H9 (cell line): ENCODE data around the gene CCDC60. TPM values are rescaled to one million over a fixed set of nuclear protein-coding genes. Genes with fewer than 3 reads are reported as not detected.

ENCODE experiments used
- DNase-seq: peaks from one replicate; pipeline ENCODE4 v3.0.0-alpha.2; 2017
- H2AFZ ChIP-seq: one replicate; pipeline ENCODE4 v1.6.1; 2013; ENCODE audit warnings: mild to moderate bottlenecking, low read length, control low read depth, moderate library complexity
- H2AK5ac ChIP-seq: 2 replicates; pipeline ENCODE4 v1.6.1; 2013; ENCODE audit warnings: low read length, control low read depth, mixed read lengths; ENCODE audit not compliant: insufficient read length
- H2BK120ac ChIP-seq: one replicate; pipeline ENCODE4 v1.6.1; 2013; ENCODE audit warnings: low read depth, mild to moderate bottlenecking, low read length, control low read depth, inconsistent platforms; ENCODE audit not compliant: poor library complexity, severe bottlenecking
- H2BK12ac ChIP-seq: 2 replicates; pipeline ENCODE4 v1.6.1; 2013; ENCODE audit warnings: low read length, control low read depth, mixed read lengths, low read depth; ENCODE audit not compliant: insufficient read length
- H2BK15ac ChIP-seq: 2 replicates; pipeline ENCODE4 v1.6.1; 2013; ENCODE audit warnings: low read depth, low read length, control low read depth
- H2BK20ac ChIP-seq: one replicate; pipeline ENCODE4 v1.6.1; 2013; ENCODE audit warnings: low read depth, mild to moderate bottlenecking, low read length, control low read depth, inconsistent platforms; ENCODE audit not compliant: poor library complexity, severe bottlenecking
- H2BK5ac ChIP-seq: 2 replicates; pipeline ENCODE4 v1.6.1; 2013; ENCODE audit warnings: low read length, control low read depth, mixed read lengths; ENCODE audit not compliant: insufficient read length
- H3K14ac ChIP-seq: 2 replicates; pipeline ENCODE4 v1.6.1; 2013; ENCODE audit warnings: low read length, control low read depth; ENCODE audit not compliant: insufficient read depth
- H3K18ac ChIP-seq: 2 replicates; pipeline ENCODE4 v1.6.1; 2013; ENCODE audit warnings: low read depth, mild to moderate bottlenecking, mixed read lengths, low read length, control low read depth; ENCODE audit not compliant: insufficient read length
- H3K23ac ChIP-seq: 2 replicates; pipeline ENCODE4 v1.6.1; 2013; ENCODE audit warnings: low read length, control low read depth, mixed read lengths, low read depth; ENCODE audit not compliant: insufficient read length
- H3K23me2 ChIP-seq: 2 replicates; pipeline ENCODE4 v1.6.1; 2013; ENCODE audit warnings: low read depth, mild to moderate bottlenecking, mixed read lengths, low read length, control low read depth; ENCODE audit not compliant: insufficient read length, poor library complexity, severe bottlenecking
- H3K27ac ChIP-seq: 2 replicates; pipeline ENCODE4 v1.5.1; 2013; ENCODE audit warnings: low read length, control low read depth, mixed read lengths, low read depth; ENCODE audit not compliant: insufficient read length
- H3K27me3 ChIP-seq: 2 replicates; pipeline ENCODE4 v1.6.1; 2013; ENCODE audit warnings: low read length, control low read depth, inconsistent platforms; ENCODE audit not compliant: insufficient read depth
- H3K4ac ChIP-seq: 2 replicates; pipeline ENCODE4 v1.6.1; 2013; ENCODE audit warnings: low read depth, mild to moderate bottlenecking, control low read depth, inconsistent platforms, low read length, moderate library complexity
- H3K4me1 ChIP-seq: 2 replicates; pipeline ENCODE4 v1.6.1; 2013; ENCODE audit warnings: low read length, control low read depth, inconsistent platforms; ENCODE audit not compliant: insufficient read depth
- H3K4me2 ChIP-seq: 2 replicates; pipeline ENCODE4 v1.6.1; 2013; ENCODE audit warnings: low read length, control low read depth, mixed read lengths; ENCODE audit not compliant: insufficient read length, insufficient read depth
- H3K56ac ChIP-seq: 2 replicates; pipeline ENCODE4 v1.6.1; 2013; ENCODE audit warnings: low read depth, mild to moderate bottlenecking, mixed read lengths, low read length, control low read depth; ENCODE audit not compliant: insufficient read length
- H3K79me1 ChIP-seq: 2 replicates; pipeline ENCODE4 v1.6.1; 2013; ENCODE audit warnings: low read depth, mild to moderate bottlenecking, moderate library complexity, low read length, control low read depth, inconsistent platforms; ENCODE audit not compliant: insufficient read depth, poor library complexity, severe bottlenecking
- H3K79me2 ChIP-seq: 2 replicates; pipeline ENCODE4 v1.6.1; 2013; ENCODE audit warnings: low read length, control low read depth, inconsistent platforms; ENCODE audit not compliant: insufficient read depth
- H3K9ac ChIP-seq: 2 replicates; pipeline ENCODE4 v1.6.1; 2013; ENCODE audit warnings: low read length, control low read depth, mixed read lengths; ENCODE audit not compliant: insufficient read length; ENCODE audit errors: extremely low read depth
- H3K9me3 ChIP-seq: one replicate; pipeline ENCODE4 v1.6.1; 2013; ENCODE audit warnings: low read depth, low read length, inconsistent platforms; ENCODE audit not compliant: control insufficient read depth
- H3T11ph ChIP-seq: one replicate; pipeline ENCODE4 v1.6.1; 2013; ENCODE audit warnings: mild to moderate bottlenecking, low read length, control low read depth, inconsistent platforms
- H4K20me1 ChIP-seq: one replicate; pipeline ENCODE4 v1.6.1; 2013; ENCODE audit not compliant: control insufficient read depth, insufficient read length, insufficient read depth
- H4K5ac ChIP-seq: 2 replicates; pipeline ENCODE4 v1.6.1; 2013; ENCODE audit warnings: low read depth, mild to moderate bottlenecking, mixed read lengths, low read length, control low read depth; ENCODE audit not compliant: insufficient read length
- H4K8ac ChIP-seq: replicated peaks from 2 replicates; pipeline ENCODE4 v1.6.1; 2013; ENCODE audit warnings: low read length, control low read depth, mixed read lengths, low read depth; ENCODE audit not compliant: insufficient read length
- H4K91ac ChIP-seq: 2 replicates; pipeline ENCODE4 v1.6.1; 2013; ENCODE audit warnings: low read depth, mild to moderate bottlenecking, moderate library complexity, mixed read lengths, low read length, control low read depth; ENCODE audit not compliant: insufficient read length
- H3K27ac Mint-ChIP-seq, 3 experiments: 2 replicates in 2 of 3; 3 replicates in 1 of 3; pipeline ENCODE4 v1.8.0; 2020 to 2021; ENCODE audit warnings: mixed read lengths in 3 of 3, mild to moderate bottlenecking in 1 of 3, moderate library complexity in 1 of 3
- H3K27me3 Mint-ChIP-seq: 2 replicates; pipeline ENCODE4 v1.8.0; 2021; ENCODE audit warnings: low read depth, mild to moderate bottlenecking, moderate library complexity, mixed read lengths
- H3K36me3 Mint-ChIP-seq, 3 experiments: 2 replicates in 2 of 3; 3 replicates in 1 of 3; pipeline ENCODE4 v1.8.0; 2020 to 2021; ENCODE audit warnings: low read depth in 3 of 3, mixed read lengths in 3 of 3; ENCODE audit not compliant: insufficient read depth in 1 of 3
- H3K4me1 Mint-ChIP-seq, 2 experiments: 2 replicates each; pipeline ENCODE4 v1.8.0; 2020; ENCODE audit warnings: mixed read lengths in 2 of 2
- H3K4me3 Mint-ChIP-seq, 2 experiments: 2 replicates in 1 of 2; 3 replicates in 1 of 2; pipeline ENCODE4 v1.8.0; 2020 to 2021; ENCODE audit warnings: mild to moderate bottlenecking in 2 of 2, mixed read lengths in 2 of 2, moderate library complexity in 1 of 2
- H3K9me3 Mint-ChIP-seq, 2 experiments: 2 replicates in 1 of 2; 3 replicates in 1 of 2; pipeline ENCODE4 v1.8.0; 2020; ENCODE audit warnings: mild to moderate bottlenecking in 2 of 2, mixed read lengths in 2 of 2, moderate library complexity in 1 of 2
- WGBS: extraction: QIAGEN DNeasy Blood & Tissue Kit; methylation state at CpG from one replicate; pipeline ENCODE4 v1.1.7; 2013; ENCODE audit warnings: missing lambda C conversion rate, low lambda C conversion rate, mixed read lengths; ENCODE audit not compliant: insufficient read length; ENCODE audit errors: extremely low coverage; 5-methylcytosine and 5-hydroxymethylcytosine counted together
- total RNA-seq: library from RNA; stranded (reverse); gene quantifications from 2 replicates; pipeline ENCODE4 v1.2.1, GENCODE V29; 2021
- TF ChIP-seq, protein P1 (sequence below): fragments of 200-600 bp; sonication (generic); conservative IDR thresholded peaks from 3 replicates; pipeline ENCODE4 v1.8.0; 2021; ENCODE audit warnings: antibody characterized with exemption, mild to moderate bottlenecking

CCDC60 gene
- total RNA-seq, 1 experiment from 2014 or later, result 0.44 TPM

DNA sequence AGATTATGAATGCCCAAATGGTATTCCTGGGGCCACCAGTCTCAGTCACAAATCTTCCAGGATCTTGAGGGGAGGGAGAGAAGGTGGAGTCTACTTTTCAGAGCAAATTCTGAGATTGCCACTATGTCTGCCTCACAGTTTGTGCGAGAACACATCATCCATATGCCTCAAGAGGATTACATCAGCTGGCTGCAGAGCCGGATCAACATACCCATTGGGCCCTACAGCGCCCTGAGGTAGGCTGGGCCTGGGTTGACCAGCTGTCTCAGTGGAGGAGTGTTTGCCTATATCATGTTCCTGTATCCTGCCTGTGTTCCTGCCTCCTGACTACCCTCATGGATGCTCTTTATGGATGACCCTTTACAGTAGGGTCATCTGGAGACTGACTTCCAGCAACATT, 205.9 kb downstream of the CCDC60 start:
- H3K79me2 ChIP-seq, result no peaks in the 10 kb centered on the region; the same call in 1 of the 2 replicates
- H2BK120ac ChIP-seq, result no peak overlapping the region
- H3K18ac ChIP-seq, result no peak overlapping the region
- no peak overlapping the region for H3K9ac ChIP-seq
- H2AK5ac ChIP-seq, result no peak overlapping the region
- peaks cover 16% of the 10 kb centered on the region for H3K27me3 Mint-ChIP-seq
- H3K9me3 ChIP-seq, result no peaks in the 10 kb centered on the region
- H3K4ac ChIP-seq, result no peak overlapping the region
- no peak overlapping the region for H4K8ac ChIP-seq
- H3K79me1 ChIP-seq, result no peaks in the 10 kb centered on the region
- no peak overlapping the region for H3K27ac ChIP-seq
- no peaks in the 10 kb centered on the region for H3K4me1 Mint-ChIP-seq
- H3K36me3 Mint-ChIP-seq, result peaks cover 0 to 5% (median 4%) of the 10 kb centered on the region in 3 experiments; a peak in 5 of 7 replicates
- no peak overlapping the region for H3K4me3 Mint-ChIP-seq
- no peaks in the 10 kb centered on the region for H3K23me2 ChIP-seq
- no peaks in the 10 kb centered on the region for H3K4me1 ChIP-seq
- no peak overlapping the region for H3K23ac ChIP-seq
- no peak overlapping the region for H2BK20ac ChIP-seq
- H4K91ac ChIP-seq, result no peak overlapping the region
- H3K4me2 ChIP-seq, result no peak overlapping the region
- no peak overlapping the region for H4K5ac ChIP-seq
- no CpG with 5 or more reads among the region's 3 CpGs for WGBS
- H4K20me1 ChIP-seq, result no peaks in the 10 kb centered on the region
- H3K9me3 Mint-ChIP-seq, result peaks cover 9 to 16% of the 10 kb centered on the region in 2 experiments
- no peak overlapping the region for H3K56ac ChIP-seq
- no peak overlapping the region for H2BK15ac ChIP-seq
- no peak overlapping the region for H2AFZ ChIP-seq
- no peak overlapping the region for H3T11ph ChIP-seq
- H3K27ac Mint-ChIP-seq, result no peak overlapping the region
- H2BK12ac ChIP-seq, result no peak overlapping the region
- no peak overlapping the region for H2BK5ac ChIP-seq
- H3K14ac ChIP-seq, result no peak overlapping the region
- H3K27me3 ChIP-seq, result peaks cover 3% of the 10 kb centered on the region; the same call in 1 of the 2 replicates
- DNase-seq, result no peak
- TF ChIP-seq, protein P1, sequence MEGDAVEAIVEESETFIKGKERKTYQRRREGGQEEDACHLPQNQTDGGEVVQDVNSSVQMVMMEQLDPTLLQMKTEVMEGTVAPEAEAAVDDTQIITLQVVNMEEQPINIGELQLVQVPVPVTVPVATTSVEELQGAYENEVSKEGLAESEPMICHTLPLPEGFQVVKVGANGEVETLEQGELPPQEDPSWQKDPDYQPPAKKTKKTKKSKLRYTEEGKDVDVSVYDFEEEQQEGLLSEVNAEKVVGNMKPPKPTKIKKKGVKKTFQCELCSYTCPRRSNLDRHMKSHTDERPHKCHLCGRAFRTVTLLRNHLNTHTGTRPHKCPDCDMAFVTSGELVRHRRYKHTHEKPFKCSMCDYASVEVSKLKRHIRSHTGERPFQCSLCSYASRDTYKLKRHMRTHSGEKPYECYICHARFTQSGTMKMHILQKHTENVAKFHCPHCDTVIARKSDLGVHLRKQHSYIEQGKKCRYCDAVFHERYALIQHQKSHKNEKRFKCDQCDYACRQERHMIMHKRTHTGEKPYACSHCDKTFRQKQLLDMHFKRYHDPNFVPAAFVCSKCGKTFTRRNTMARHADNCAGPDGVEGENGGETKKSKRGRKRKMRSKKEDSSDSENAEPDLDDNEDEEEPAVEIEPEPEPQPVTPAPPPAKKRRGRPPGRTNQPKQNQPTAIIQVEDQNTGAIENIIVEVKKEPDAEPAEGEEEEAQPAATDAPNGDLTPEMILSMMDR, result no peak
